Uterine smooth muscle cell (primary cell): Measurements from ENCODE around the gene ACAN. TPM values are rescaled to one million over a fixed set of nuclear protein-coding genes. Genes with fewer than 3 reads are reported as not detected.

Source experiments
- total RNA-seq: library from RNA; depleted of rRNA; stranded (reverse); fragments of >200 nt; gene quantifications from 2 replicates; pipeline ENCODE4 v1.2.3, GENCODE V29; 2014

ACAN gene
- 0.25 and 3.0 TPM in 2 replicates for total RNA-seq

DNA sequence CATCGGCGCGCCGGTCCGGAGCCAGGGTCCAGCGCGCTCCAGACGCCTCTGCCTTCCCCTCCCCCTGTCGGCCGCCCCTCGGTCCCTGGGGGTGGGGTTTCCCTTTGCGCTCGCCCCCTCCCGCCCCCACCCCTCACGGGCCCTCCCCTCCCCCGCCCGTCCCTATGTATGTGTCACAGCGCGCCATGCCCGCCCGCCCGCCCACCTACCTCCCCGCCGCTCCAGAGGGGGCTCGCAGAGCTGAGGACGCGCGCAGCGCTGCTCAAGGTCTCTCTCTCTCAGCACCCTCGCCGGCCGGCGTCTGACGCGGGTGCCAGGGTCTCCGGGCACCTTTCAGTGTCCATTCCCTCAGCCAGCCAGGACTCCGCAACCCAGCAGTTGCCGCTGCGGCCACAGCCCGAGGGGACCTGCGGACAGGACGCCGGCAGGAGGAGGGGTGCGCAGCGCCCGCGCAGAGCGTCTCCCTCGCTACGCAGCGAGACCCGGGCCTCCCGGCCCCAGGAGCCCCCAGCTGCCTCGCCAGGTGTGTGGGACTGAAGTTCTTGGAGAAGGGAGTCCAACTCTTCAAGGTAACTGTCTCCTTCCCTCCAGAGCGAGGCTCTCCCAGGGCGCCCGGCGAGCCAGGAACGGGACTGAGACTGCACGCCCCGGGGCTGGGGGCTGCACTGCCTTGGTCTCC lies at the start of gene ACAN:
ACAN (plus strand) TSS at position 196 of the 679 bp plus-strand sequence. CDS start 32,771 bp downstream, outside the sequence.

DNA sequence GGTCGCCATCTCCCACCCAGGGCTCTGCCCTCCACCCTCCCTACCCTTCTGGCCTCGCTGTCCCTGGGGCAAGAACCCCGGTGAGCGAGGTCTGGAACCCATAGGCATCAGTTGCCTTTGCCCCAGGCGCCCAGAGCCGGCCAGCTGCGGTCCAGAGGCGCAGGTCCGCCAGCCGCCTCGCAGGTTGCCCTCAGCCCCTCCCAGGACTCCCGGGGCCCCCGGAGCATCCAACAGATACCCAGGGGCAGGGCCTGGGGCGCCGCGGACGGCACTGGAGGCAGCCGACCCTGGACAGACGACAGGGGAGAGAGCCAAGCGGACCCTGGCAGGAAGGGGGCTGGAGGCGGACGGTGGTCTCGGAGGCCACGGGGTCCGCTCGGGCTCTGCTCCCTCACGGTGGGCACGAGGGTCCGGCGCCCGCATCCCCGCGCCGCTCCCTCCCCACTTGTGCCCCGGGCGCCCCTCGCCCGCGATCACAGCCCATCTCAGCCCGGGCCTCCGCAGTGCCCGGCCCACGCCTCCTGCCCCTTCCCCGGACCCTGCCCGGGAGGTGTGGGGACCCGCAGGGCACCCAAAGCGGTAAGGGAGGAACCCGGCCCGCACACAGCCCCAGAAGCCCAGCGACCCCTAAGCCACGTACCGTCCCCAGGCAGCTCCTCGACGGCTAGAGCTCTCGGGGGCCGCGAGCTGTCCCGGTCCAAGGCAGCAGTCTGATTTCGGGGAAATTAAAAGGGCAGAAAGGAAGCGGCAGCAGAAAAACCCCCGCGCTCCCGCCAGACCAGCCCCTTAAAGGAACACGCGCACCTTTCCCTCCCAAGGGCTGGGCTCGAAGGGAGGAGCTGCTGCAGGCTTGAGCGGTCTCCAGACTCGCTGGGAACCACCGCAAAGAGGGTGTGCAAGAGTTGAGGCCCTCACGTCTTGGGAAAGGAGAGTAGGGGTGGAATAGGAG lies 91.9 kb downstream of the ACAN start, which contains the start of gene HAPLN3:
HAPLN3 (minus strand) TSS at position 726 of the 949 bp plus-strand sequence. CDS start 8,246 bp downstream, outside the sequence.

DNA sequence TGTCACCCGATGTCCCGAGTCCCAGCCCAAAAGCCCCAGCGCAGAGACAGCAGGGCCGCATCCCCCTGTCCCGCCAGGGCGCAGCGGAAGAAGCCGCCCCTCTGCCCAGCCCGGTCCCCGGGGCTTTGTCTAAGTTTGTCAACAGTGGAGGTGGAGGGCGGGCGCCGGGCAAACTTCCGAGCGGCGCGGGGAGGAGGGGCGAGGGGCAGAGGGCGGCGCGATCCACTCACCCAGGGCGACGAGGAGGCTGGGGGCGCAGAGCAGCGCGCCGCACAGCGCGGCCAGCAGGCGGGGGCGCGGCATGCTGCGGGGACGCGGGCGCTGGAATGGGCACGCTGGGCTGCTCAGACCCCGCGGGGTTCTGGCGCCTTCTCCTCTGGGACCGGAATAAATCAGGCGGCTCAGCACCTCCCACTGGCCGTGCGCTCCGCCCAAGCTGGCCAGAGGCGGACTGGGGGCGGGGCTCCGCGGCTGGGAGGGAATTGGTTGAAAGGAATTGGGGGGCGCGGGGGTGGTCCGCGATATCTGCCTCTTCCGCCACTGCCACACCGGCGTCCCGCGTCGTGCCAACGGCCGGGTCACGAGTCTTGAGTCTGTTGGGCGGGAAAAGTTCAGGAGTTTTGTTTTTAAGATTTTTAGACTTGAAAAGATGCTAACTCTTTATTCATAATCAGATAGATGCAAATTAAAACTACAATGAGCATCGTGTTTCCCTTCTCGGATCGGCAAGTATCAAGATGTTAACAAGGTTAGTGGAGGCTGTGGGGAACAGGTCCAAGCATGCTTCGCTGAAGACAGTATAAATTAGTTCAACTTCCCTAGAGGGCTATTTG lies 110.0 kb downstream of the ACAN start, which contains the start of gene MFGE8:
MFGE8 (minus strand) TSS at position 363 of the 833 bp plus-strand sequence; CDS start at position 303, 60 bp downstream.

Other genes with a start within 250 kb of the ACAN start
- 66.2 and 85.1 TPM in 2 replicates for gene AEN, start 182.1 kb upstream of the ACAN start, total RNA-seq
- 1.7 and 4.2 TPM in 2 replicates for gene ISG20, start 164.4 kb upstream of the ACAN start, total RNA-seq
- gene HAPLN3, start 92.1 kb downstream of the ACAN start, total RNA-seq, result 2.6 and 3.9 TPM in 2 replicates
- gene MFGE8, start 109.9 kb downstream of the ACAN start, total RNA-seq, result 100 and 165 TPM in 2 replicates